GM18868 (cell line): ENCODE results near the gene CXorf65.

Source experiments
- ATAC-seq: cut with Tn5 transposase; IDR thresholded peaks from one replicate; pipeline ENCODE4 v1.9.1; 2021; ENCODE audit warnings: mild to moderate bottlenecking, moderate library complexity; ENCODE audit not compliant: unreplicated experiment

The CXorf65 gene

DNA sequence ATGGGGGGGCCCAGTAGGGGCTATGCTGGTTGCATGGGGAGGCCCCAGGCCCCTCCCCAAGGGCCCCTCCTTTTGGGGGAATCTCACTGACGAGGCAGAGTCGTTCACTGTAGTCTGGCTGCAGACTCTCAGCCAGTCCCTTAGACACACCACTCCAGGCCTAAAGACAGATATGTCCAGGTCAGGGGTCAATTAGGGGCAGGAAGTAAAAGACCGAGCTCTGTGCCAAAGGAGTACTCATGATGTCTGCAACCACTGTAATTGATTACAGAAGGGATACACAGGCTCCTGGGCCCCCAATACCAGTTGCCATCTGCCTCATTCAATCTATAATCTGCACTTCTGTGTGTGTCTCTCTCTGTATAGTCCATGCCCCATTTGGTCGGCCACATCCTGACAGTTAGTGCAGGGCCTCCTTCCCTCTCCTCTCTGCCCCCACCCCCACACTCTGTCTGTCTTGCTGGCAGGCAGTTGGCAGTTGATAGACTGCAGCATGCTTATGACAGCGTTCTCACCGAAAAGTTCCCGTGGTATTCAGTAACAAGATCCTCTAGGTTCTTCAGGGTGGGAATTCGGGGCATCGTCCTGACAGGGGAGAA, 1.3 kb upstream of the CXorf65 start:
- no peak for ATAC-seq

DNA sequence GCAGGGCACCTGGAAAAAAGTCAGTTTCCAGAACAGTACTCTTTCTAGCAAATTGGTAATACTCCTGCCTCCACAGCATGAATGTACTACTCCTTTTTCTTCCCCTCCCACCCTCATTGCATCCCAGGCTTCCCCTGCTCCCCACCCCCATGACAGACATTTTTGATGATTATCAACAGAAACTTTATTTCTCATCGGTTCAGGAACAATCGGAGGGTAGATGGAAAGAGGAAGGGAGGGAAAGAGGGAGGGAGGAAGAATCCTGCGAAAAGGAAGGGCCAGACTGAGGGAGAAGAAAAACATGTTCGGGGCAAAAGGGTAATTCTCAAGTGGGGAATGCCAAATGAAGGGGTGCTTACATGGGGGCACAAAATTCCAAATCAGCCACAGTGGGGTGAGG, 705 bp upstream of the CXorf65 start:
- no peak for ATAC-seq

DNA sequence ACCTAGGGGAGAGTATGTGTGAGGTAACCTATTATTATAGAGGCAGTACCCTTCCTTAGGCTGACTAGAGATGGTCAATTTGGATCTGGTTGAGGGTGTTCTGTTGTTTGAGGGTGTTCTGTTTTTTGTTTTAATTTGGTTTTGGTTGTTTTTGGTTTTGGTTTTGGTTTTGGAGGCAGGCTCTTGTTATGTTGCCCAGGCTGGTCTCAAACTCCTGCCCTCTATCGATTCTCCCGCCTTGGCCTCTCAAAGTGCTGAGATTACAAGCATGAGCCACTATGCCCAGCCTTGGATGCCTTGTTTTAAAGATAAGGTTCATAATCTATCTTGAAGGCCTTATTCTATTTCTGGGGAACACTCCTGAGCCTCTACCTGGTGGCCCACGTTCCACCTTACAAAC, 912 bp downstream of the CXorf65 start:
- ATAC-seq: no peak

DNA sequence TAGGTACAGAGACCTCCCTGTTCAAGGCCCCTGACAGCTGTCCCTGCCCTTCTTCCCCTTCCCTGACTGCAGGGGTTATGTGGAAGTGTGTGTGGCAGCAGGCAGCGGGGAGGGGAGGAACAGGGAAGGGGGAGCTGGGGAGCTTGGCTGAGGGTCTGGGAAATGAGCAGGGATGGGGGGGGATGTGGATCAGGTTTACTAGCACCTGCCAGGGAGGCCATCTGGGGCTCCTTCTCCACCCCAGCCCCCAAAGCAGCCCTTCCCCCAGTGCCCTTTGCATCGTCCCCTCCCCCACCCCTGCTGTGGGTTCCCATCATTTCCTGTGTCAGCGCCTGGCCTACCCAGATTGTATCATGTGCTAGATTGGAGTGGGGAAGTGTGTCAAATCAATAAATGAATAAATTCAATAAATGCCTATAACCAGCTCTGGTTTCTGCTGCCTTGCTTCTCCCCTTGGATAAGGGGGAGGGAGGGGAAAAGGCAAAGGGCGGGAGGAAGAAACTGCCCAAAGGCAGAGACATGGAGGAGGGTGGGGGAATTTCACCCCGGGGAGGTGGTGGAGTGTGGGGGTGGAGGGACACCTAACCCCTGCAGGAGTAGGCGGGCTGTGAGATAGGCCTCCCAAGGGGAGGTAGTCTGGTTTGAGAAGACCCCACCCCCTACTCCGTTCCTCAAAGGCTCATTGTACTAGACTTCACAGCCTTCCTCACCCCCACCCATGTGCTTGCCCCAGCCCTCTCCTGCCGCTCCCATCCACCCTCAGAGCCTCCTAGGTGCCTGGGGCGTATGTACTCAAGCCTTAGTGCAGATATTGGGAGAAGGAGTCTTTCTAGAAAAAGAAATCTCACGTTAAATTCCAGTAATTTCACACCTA, 3.2 kb downstream of the CXorf65 start:
- peak; percentile 69 for ATAC-seq

DNA sequence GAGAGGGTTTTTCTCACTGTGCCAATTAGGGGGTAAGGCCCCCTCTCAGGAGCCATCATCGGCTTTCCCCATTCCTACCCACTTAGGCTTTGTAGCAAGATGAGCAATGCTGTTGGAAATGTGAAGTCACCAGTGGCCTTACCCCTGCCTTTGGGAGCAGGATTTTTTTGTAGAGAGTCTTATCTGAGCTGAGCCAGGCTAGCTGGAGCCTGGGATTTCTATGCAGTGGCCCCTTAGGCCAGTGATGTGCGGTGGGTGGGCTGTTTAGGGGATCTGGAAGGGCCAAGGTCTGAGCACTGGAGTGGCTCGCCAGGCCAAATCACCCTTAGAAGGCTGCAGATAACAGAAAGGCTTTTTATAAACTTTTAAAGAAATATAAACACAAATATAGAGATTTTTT, 4.2 kb downstream of the CXorf65 start:
- no peak for ATAC-seq

DNA sequence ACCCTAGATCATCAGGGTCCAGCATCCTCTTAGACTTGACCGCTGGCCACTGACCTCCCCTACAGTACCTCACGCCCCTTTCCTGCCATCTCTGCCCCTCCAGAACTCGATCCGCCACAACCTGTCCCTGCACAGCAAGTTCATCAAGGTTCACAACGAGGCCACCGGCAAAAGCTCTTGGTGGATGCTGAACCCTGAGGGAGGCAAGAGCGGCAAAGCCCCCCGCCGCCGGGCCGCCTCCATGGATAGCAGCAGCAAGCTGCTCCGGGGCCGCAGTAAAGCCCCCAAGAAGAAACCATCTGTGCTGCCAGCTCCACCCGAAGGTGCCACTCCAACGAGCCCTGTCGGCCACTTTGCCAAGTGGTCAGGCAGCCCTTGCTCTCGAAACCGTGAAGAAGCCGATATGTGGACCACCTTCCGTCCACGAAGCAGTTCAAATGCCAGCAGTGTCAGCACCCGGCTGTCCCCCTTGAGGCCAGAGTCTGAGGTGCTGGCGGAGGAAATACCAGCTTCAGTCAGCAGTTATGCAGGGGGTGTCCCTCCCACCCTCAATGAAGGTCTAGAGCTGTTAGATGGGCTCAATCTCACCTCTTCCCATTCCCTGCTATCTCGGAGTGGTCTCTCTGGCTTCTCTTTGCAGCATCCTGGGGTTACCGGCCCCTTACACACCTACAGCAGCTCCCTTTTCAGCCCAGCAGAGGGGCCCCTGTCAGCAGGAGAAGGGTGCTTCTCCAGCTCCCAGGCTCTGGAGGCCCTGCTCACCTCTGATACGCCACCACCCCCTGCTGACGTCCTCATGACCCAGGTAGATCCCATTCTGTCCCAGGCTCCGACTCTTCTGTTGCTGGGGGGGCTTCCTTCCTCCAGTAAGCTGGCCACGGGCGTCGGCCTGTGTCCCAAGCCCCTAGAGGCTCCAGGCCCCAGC, 5.7 kb downstream of the CXorf65 start:
- ATAC-seq: no peak

DNA sequence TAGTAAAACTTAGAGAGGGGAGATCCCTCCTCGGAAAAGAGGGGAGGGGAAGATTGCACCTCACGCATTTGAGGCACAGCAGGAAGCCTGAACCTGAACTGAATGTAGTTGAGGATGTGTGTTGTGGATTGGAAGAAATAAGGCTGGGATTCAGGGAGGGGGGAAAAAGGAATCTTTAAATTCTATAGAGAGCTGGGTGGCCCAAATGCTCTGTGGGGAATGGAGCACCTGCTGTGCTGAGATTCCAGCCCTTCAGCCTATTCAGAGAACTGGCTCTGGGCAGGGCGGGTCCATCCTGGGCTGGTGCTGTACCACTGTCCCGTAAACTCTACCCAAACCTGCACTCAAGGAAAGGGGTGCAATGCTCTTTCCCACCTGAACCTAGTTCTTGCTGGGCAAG, 6.8 kb downstream of the CXorf65 start:
- ATAC-seq: no peak

DNA sequence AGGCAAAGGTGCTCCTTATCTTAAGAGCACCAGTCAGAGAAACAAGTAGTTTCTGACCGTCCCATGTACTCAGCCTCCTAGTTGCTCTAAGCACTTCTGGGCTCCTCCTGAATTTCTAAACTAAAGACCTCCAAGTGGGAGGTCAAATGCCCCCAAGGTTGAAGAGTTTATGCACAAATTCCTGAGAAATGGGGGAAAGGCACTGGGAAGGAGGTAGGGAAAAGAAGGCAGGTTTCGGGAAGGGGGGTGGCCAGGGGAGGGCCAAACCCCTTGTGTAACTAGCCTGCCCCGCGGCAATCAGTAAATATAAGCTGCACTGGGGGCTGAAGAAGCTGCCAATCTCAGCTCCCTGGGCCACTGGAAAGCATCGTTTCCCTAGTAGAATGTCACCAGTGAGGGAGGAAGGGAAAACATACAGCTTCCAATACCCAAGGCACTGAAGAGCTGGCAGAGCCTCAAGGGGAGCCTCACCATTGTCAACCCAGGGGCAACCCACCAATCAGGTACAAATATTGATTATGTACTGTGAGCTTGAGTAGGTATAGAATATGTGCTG, 7.5 kb downstream of the CXorf65 start:
- ATAC-seq: no peak

DNA sequence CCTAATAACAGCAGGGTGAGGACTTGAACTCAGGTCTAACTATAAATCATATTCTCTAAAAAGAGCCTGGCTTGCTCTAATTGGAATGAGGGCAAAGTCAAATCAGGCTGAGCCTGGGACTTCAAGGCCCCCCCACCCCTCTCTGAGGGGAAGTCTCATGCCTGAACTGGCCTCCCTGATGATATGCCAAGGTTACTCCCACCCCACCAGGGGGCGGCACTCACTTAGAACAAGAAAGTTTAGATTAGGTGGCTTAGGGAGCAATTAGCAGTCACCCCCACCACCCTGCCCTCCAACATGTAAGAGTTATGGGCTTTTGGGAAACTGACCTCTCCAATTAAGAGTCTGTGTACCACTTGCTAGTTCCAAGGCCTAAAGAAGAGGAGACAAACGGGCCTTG, 8.2 kb downstream of the CXorf65 start:
- ATAC-seq: peak; percentile 47

DNA sequence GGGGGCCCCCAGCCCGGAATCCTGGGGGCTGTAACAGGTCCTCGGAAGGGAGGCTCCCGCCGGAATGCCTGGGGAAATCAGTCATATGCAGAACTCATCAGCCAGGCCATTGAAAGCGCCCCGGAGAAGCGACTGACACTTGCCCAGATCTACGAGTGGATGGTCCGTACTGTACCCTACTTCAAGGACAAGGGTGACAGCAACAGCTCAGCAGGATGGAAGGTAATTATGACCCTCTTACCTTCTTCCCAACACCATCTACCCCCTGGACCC, 9.8 kb downstream of the CXorf65 start:
- ATAC-seq: no peak

DNA sequence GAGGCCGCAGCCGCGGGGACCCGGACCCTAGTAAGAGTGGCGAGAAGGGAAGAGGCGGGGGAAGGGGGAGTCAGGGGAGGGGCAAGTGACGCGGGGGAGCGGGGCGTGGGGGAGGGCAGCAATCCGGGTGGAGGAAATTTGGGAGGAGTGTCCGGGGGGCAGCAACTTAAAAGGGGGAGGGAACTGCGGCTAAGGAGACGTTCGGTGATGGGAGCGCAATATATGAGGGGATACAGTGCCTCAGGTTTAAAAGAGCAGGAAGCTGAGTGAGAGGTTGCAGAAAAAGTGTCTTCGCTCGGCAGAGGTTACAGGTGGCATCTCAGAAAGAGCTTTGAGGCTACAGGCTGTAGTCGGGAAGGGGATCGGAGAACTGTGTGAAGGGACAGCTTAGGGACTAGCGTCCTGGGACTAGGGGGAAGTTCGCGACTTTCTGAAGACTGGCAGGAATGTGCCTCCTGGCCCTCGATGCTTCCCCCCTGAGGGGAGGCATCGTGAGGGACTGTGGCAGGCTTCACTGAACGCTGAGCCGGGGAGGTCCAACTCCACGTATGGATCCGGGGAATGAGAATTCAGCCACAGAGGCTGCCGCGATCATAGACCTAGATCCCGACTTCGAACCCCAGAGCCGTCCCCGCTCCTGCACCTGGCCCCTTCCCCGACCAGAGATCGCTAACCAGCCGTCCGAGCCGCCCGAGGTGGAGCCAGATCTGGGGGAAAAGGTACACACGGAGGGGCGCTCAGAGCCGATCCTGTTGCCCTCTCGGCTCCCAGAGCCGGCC, 10.4 kb downstream of the CXorf65 start:
- ATAC-seq: peak; percentile 23

DNA sequence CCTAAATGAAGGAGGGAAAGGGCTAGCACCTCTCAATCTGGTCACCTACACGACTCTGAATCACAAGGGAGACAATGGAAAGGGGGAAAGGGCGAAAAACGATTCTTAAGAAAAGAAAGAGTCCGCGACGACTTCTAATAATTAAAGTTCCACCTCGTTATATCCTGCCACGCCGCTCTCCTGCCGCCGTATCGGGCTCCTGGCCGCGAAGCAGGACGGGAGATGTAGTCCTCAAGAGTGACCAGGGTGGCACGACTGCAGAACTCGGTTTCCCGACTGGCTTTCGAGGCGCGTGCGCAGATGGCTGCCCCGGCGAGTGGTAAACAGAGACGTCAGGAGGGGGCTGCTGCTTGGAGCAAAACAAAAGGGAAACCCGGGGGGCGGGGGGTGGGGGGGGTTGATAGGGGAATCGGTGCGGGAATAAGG, 11.0 kb downstream of the CXorf65 start, which contains the start of gene FOXO4:
Gene FOXO4, plus strand, starts transcription at position 297 of the 426 bp plus-strand sequence. CDS start 678 bp downstream, outside the sequence.
- ATAC-seq: peak; percentile 91

DNA sequence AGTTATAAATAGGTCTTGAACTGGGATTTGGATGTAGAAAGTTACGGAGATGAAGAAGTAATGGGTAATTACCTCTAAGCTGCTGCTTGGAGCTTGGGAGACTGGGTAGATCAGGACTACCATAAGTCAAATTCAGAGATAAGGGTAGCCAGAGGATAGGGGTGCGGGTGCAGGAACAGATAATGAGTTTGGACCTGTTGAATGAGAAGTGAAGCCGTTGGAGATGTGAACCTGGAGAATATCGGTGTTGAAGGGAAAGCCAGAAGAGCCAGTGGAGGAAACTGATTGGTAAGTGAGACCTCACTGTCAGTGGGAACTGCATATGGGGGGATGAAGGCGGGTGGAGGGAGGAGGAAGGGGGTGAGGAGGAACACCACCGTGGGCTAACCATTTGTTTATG, 11.5 kb downstream of the CXorf65 start:
- peak; percentile 13 for ATAC-seq

DNA sequence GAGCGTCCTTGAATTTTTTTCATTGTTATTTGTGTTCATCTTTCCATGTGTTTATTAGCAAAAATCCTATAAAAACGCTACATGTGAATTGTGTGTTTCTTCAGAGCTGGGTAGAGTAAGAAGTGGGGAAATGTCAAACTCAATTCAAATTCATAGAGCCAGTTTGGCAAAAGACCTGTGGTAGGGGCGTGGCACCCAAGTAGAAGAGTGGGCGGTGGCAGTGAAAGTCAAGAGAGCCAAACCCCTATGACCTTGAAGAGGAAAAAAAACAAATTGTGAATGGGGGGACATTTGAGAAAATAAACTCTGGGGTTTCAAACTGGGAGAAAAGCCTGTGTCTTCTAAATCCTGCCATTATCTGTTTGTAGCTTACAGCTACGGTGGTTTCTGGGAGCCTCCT, 15.3 kb downstream of the CXorf65 start:
- no peak for ATAC-seq

DNA sequence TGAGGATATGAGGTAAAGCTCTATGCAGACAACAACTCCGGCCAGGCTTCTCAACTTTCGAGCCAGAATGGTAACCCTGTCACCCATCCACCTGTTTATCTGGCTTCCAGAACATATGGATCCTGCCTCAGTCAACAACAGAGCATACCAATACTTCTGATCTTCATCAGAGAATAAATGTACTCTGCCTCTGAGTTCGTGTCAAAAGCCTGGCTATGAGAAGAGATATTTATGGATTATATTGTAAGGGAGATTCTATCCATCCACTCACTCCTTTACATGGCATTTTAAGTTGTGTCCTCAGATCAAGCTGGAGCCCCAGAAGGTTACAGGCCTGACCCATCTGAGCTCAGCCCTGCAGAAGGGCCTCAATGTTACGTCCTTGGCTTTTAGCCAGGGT, 20.6 kb downstream of the CXorf65 start:
- no peak for ATAC-seq

DNA sequence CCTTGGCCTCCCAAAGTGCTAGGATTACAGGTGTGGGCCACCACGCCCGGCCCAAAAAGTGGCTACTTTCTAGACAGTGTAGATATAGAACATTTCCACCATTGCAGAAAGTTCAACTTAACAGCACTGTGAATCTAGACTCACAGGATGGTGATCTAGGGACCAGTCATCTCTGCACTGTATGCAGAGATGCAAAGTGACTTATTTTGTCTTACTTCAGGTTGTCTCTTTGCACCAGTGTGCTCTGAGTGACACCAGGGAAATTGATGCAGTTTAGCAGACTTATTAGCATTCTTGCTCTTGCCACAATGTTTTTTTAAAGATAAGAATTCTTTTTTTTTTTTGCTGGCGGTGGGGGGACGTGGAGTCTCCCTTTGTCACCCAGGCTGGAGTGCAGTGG, 23.7 kb downstream of the CXorf65 start:
- no peak for ATAC-seq

DNA sequence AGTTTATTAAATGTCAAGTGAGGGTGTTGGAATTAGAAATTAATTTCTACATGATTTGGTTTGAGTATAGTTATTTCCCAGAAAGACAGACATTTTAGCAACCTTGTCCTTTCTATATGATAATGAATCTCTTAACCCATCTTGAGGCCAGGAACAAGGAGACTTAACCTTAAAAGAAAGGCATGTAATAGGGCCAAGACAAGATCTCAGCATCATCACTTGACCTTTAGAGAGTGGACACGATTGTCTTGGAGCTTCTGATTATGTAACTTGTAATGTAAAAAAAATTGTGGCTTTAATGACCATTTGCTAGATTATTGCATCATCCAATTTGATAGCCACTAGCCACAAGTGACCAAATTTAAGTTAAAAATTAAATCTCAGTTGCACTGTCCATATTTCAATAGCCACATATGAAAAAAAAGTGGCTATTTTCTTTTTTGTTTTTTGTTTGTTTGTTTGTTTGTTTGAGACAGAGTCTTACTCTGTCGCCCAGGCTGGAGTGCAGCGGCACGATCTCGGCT, 24.4 kb downstream of the CXorf65 start:
- ATAC-seq: no peak

DNA sequence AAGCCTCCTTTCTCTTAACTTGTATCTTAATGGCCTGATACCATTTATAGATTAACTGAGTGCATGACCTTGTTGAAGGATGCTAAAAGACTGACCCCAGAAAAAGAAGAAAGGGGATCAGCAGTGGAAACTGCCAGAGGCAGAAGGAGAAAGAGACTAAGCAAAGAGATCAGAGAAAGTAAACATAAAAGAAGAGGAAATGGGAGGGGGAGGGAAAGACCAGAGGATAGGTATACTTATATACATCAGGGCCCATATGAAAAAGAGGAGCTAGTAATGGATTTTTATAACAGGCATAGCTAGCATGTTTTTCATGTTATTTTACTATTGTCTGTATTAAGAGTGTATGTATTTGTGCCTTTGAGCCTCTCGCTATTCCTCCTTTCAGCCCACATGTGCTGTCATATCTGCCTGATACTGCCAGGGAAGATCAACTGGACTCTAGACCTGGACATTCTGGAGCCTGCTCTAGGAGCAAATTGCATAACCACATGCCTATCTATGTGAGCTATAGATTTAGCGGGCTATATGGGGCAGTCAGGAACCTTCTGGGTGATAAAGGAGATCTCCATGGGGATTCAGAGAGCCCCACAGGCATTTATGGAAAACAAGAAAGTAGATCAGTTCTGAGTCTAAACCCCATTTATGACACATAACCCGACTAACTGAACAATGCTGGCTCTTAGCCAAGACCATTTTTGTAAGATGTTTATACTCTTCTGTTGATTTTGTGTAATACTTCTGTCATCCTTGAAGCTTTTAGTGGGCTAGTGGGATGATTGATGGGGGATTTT, 25.0 kb downstream of the CXorf65 start:
- ATAC-seq: no peak

DNA sequence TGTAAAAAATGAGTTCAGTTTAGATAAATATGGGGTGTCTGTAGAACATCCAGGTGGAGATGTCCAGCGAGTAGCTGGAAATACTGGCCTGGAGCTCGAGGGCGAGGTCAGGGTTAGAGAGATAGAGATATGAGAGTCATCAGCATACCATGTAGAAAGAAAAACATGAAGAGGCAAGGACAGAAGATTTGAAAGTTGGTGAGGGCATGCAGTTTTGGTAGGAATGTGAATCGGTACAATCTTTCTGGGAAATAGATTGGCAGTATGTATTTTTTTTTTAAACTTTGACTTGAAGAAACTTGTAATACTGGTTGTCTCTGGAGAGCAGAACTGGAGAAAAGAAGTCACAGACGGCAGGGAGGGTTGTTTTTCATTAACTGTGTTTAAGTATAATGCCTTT, 36.0 kb downstream of the CXorf65 start:
- ATAC-seq: no peak
